Measurements from ENCODE around the gene CYP1A2.

CYP1A2 gene

GRCh38 chr15:74802862-74803447 is 54.3 kb downstream of the CYP1A2 start:
- no peak for DNase-seq (ENCODE audit: low read depth in 1 of 2, low spot score in 1 of 2)

GRCh38 chr15:74804935-74805334 is 56.3 kb downstream of the CYP1A2 start:
- no peak for DNase-seq (ENCODE audit: low read depth in 1 of 2, low spot score in 1 of 2)

All from activated T-helper 1 cell treated with anti-CD3 and anti-CD28 coated beads, Interleukin-2, amount 50 U/mL, for 16 hours (primary cell).